Subcutaneous abdominal adipose tissue (tissue), 5 donors: ENCODE data around the gene CMBL.
"Not testable (repeated sequence)": the region's sequence is repeated elsewhere in the genome, so short reads cannot be mapped to it uniquely, and the experiment has no call there.

Experiments used
- H3K27ac ChIP-seq: one replicate; pipeline ENCODE4 v1.7.0; 2013; ENCODE audit warnings: low read depth, mild to moderate bottlenecking, inconsistent platforms, low read length, moderate library complexity
- H3K27me3 ChIP-seq, 5 donors: one replicate each; pipeline ENCODE4 v1.7.0; 2013; ENCODE audit warnings: low read length in 5 of 5, inconsistent platforms in 1 of 5; ENCODE audit not compliant: control insufficient read depth in 5 of 5, insufficient read depth in 4 of 5
- H3K36me3 ChIP-seq, 5 donors: one replicate each; pipeline ENCODE4 v1.7.0; 2013; ENCODE audit warnings: low read length in 5 of 5; ENCODE audit not compliant: control insufficient read depth in 5 of 5, insufficient read depth in 5 of 5
- H3K4me1 ChIP-seq, 5 donors: one replicate each; pipeline ENCODE4 v1.7.0; 2013; ENCODE audit warnings: low read length in 5 of 5, mild to moderate bottlenecking in 3 of 5, moderate library complexity in 1 of 5; ENCODE audit not compliant: control insufficient read depth in 5 of 5, insufficient read depth in 5 of 5
- H3K4me3 ChIP-seq, 5 donors: one replicate each; pipeline ENCODE4 v1.7.0; 2013; ENCODE audit warnings: low read length in 5 of 5, low read depth in 1 of 5
- H3K9ac ChIP-seq, 5 donors: one replicate each; pipeline ENCODE4 v1.7.0; 2013; ENCODE audit warnings: low read length in 5 of 5, mild to moderate bottlenecking in 4 of 5, moderate library complexity in 3 of 5
- H3K9me3 ChIP-seq, 5 donors: one replicate each; pipeline ENCODE4 v1.7.0; 2013; ENCODE audit warnings: low read length in 5 of 5; ENCODE audit not compliant: control insufficient read depth in 5 of 5
- donor health status: healthy.
- donor health status: healthy.
- donor health status: healthy.
- donor health status: healthy.
- donor health status: healthy.

The CMBL gene

DNA sequence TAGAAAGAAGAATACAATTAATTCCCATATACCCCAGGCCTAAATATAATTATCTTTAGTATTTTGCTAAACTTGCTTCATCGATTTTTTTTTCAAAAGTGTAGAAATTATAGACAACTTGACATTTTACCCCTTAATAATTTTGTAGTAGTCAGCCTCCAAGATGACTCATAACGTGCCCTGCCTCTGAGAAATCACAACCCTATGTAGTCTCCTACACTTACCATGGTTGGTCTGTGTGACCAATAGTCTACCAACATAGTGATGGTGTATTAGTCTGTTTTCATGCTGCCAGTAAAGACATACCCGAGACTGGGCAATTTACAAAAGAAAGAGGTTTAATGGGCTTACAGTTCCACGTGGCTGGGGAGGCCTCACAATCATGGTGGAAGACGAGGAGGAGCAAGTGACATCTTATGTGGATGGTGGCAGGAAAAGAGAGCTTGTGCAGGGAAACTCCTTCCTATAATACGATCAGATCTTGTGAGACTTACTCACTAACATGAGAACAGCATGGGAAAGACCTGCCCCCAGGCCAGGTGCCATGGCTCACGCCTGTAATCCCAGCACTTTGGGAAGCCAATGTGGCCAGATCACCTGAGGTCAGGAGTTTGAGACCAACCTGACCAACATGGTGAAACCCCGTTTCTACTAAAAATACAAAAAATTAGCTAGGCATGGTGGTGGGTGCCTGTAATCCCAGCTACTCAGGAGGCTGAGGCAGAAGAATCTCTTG lies 3.3 kb upstream of the CMBL start:
- not testable (repeated sequence) for H3K9me3 ChIP-seq, H3K9ac ChIP-seq, H3K27me3 ChIP-seq, H3K27ac ChIP-seq, H3K4me3 ChIP-seq, H3K36me3 ChIP-seq
- H3K4me1 ChIP-seq = peaks cover 2 to 33% (median 26%) of the 10 kb centered on the region in 5 donors

DNA sequence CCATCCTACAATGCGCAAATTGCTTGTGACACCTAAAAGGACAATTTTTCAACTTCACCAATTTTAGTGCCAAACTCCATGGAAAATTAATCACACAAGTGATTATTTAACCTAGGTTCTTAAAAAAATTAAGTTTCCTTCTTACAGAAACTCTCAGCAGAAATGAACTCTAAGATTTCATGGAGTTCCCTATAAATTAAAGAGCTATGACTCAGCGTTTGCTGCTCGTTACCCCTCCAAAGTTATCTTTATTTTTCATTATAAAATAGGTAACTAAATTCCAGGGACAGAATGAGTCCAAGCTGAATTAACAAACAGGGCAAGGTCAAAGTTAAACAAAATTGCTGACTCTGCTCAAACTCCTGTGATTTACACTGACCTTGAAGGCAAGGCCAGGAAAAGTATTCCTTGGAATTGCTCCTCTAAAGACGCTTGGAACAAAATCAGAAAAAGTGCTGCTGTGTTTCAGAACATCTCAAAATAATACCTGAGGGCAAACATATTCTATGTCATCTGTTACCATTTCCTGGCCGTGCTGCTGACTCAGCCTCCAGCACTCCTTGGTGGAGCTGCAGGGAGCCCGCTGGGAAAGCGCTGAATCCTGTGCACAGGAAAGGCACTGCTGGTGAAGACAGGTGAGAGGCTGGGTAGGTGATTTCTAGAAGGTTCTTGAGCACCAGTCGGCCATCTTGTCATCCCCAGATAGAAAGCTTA lies 2.5 kb upstream of the CMBL start:
- Histone ChIP-seq H3K4me3 (no peak overlapping the region), H3K27me3 (no peaks in the 10 kb centered on the region), H3K36me3 (no peaks in the 10 kb centered on the region), H3K27ac (no peak overlapping the region), H3K9me3 (no peaks in the 10 kb centered on the region), H3K4me1 (peaks cover 2 to 39% (median 34%) of the 10 kb centered on the region in 5 donors), H3K9ac (no peak overlapping the region)

DNA sequence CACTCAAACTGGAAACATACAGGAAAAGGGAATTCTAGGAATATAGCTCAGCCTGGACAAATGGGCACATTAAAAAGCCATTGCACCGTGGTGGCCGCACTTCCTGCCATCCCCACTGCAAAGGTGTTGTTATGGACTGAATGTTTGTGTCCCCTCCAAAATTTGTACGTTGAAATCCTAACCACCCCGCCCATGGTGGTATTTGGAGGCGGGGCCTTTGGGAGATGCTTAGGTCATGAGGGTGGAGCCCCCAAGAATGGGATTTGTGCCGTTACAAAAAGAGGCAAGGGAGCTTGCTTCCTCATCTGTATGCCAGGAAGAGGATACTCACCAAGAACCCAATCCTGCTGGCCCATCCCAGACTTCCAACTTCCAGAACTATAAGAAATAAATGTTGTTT lies 1.1 kb upstream of the CMBL start:
- Histone ChIP-seq H3K36me3 (no peaks in the 10 kb centered on the region), H3K4me1 (peaks cover 2 to 39% (median 36%) of the 10 kb centered on the region in 5 donors), H3K27ac (no peak overlapping the region), H3K4me3 (no peak overlapping the region), H3K27me3 (no peaks in the 10 kb centered on the region), H3K9me3 (no peaks in the 10 kb centered on the region), H3K9ac (no peak overlapping the region)

DNA sequence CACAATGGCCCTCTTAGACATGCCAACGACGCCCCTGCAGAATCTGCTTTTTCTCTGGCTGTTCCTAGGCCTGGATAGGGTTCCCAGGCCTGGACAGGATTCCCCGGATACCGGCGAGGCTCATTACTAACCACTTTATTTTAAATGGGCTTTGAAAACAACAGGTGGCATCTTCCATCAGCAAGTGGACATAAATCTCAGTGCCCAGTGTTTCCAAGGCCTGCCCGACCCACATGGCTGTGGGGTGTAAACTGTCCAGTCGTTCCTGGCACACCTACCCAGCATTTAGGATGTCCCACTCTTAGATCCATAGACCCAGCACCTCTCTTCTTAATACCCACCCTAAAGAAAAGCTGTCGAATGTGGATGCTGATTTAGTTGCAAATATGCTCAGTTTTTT lies 896 bp downstream of the CMBL start:
- H3K9me3 ChIP-seq = no peaks in the 10 kb centered on the region
- H3K36me3 ChIP-seq = no peaks in the 10 kb centered on the region
- H3K4me3 ChIP-seq = peak overlapping the region; percentile 69 to 81 (median 80)
- peak overlapping the region in 4 of 5 donors; percentile 14 to 78 (median 66) for H3K9ac ChIP-seq
- H3K27ac ChIP-seq = peak overlapping the region; percentile 65
- no peaks in the 10 kb centered on the region for H3K27me3 ChIP-seq
- peaks cover under 1 to 46% (median 37%) of the 10 kb centered on the region in 5 donors for H3K4me1 ChIP-seq

DNA sequence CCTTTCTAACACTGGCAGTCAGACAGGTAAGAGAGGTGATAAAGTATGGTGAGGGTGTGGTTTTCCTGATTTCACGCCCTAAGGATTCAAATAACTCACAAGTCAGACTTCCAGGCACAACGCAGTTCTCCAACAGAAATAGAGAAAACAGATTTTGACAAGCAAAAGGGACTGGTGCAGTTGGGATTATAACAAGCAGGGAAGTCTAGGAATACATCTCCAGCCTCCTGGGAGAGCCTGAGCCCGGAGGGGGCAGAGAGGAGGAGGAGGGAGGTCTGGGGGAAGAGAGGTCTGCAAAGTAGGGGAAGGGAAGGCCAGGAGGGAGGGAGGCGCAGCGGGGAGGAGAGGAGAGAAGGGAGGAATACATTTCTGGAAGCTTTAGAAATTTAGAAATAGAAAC lies 1.6 kb downstream of the CMBL start:
- Histone ChIP-seq H3K9ac (peak overlapping the region in 1 of 5 donors; percentile 60), H3K27ac (peak overlapping the region; percentile 10), H3K9me3 (no peaks in the 10 kb centered on the region), H3K4me1 (peaks cover 0 to 43% (median 37%) of the 10 kb centered on the region in 5 donors), H3K27me3 (no peaks in the 10 kb centered on the region), H3K36me3 (no peaks in the 10 kb centered on the region), H3K4me3 (peak overlapping the region in 4 of 5 donors; percentile 78 to 81 (median 80))

DNA sequence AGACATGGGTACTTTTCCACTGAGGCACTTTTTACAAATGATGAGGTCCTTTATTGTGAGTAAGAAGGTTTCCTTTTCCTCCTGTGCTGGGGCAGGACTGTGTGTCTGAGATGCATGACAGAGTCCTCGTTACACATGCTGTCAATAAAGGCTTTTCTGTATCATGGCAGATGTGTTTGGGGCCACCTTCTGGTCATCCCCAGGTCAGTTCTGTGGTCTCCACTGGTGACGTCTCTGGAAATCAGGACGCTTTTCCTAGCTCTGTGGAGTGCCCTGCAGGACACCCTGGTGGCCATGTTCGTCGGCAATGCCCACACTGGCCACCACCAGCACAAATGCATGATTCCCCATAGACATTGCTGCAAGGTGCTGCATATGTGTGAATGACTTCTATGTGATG lies 2.8 kb downstream of the CMBL start:
- no peak overlapping the region for H3K9ac ChIP-seq
- no peak overlapping the region for H3K4me3 ChIP-seq
- H3K36me3 ChIP-seq = peaks cover 0 to 3% (median 0%) of the 10 kb centered on the region in 5 donors
- no peaks in the 10 kb centered on the region for H3K27me3 ChIP-seq
- no peaks in the 10 kb centered on the region for H3K9me3 ChIP-seq
- H3K27ac ChIP-seq = no peak overlapping the region
- peaks cover 0 to 39% (median 34%) of the 10 kb centered on the region in 5 donors for H3K4me1 ChIP-seq

DNA sequence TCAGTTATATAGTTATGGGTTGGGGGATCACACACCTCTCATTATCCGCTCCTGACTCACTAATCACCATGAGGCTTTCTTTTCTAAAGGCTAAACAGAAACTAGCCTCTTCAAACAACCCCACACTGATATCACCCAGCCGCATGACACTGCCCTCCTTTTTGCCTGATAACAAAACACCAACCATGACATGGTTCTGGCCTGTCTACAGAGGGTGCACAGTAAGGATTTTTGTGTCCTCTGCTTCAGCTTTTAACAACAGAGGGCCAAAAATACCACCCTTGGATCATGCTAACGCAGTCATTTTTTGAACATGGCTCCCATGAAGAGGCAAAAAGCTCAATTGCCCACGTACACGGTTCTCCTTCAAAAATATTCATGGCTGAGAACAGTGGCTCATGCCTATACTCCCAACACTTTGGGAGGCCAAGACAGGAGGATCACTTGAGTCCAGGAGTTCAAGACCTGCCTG lies 4.0 kb downstream of the CMBL start:
- peaks cover 0 to 39% (median 34%) of the 10 kb centered on the region in 5 donors for H3K4me1 ChIP-seq
- no peak overlapping the region for H3K27ac ChIP-seq
- no peaks in the 10 kb centered on the region for H3K9me3 ChIP-seq
- no peak overlapping the region for H3K9ac ChIP-seq
- peaks cover 0 to 3% (median 0%) of the 10 kb centered on the region in 5 donors for H3K36me3 ChIP-seq
- H3K27me3 ChIP-seq = no peaks in the 10 kb centered on the region
- no peak overlapping the region for H3K4me3 ChIP-seq

DNA sequence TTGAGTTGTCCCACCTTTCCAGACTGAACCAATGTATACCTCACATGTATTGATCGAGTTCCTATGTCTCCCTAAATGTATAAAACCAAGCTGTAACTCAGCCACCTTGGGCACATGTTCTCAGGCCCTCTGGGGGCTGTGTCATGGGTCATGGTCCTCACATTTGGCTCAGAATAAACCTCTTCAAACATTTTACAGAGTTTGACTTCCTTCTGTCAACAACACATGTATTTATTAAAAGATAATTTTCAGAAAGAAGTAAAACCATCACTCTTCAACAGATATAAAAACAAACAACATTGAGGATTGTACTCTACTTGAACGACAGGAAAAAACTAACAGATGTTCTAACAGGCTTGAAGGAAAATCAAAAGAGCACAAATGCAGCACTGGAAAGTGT lies 4.5 kb downstream of the CMBL start:
- peaks cover 0 to 3% (median 0%) of the 10 kb centered on the region in 5 donors for H3K36me3 ChIP-seq
- H3K27ac ChIP-seq = no peak overlapping the region
- peaks cover 0 to 39% (median 34%) of the 10 kb centered on the region in 5 donors for H3K4me1 ChIP-seq
- H3K9me3 ChIP-seq = no peaks in the 10 kb centered on the region
- no peak overlapping the region for H3K4me3 ChIP-seq
- H3K27me3 ChIP-seq = no peaks in the 10 kb centered on the region
- H3K9ac ChIP-seq = no peak overlapping the region

DNA sequence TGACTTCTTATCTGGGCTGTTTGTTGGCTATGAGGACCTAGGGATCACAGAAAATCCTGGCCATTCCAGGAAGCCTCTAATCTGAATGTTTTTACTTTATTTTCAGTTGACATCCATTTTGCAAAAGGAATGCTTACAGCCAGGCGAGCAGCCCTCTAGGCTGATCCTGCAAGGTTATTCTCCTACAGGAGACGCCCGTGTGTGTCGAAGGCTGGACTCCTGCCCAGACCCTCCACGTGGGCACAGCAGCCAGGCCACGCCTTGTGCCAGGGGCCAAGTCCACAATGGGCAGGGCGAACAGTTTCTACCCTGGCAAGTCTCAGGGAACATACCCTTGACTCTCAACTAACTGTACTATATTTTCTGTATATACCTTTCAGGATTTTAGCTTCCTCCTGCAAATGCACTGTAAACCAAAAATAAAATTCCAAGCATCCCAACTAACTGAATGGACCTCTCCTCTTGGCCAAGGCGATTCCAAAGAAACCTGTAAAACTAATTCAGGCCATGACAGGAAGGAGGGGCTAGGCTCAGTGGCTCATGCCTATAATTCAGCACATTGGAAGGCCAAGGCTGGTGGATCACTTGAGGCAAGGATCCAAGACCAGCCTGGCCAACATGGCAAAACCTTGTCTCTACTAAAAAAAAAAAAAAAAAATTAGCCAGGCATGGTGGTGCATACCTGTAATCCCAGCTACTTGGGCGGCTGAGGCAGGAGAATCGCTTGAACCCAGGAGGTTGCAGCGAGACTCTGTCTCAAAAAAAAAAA lies 5.7 kb downstream of the CMBL start:
- Histone ChIP-seq H3K27ac (no peak overlapping the region), H3K9ac (no peak overlapping the region), H3K4me3 (no peak overlapping the region), H3K36me3 (peaks cover 0 to 6% (median 0%) of the 10 kb centered on the region in 5 donors), H3K9me3 (no peaks in the 10 kb centered on the region), H3K27me3 (no peaks in the 10 kb centered on the region), H3K4me1 (peaks cover 2 to 33% (median 26%) of the 10 kb centered on the region in 5 donors)
